DND-41 (cell line): ENCODE measurements around the gene NEUROD2.

Source experiments
- CTCF ChIP-seq: IDR thresholded peaks from 2 replicates; pipeline ENCODE4 v1.5.1; 2012; ENCODE audit warnings: borderline replicate concordance, low read length, moderate library complexity, mild to moderate bottlenecking; ENCODE audit not compliant: poor library complexity, severe bottlenecking; ENCODE audit errors: extremely low read depth
- EZH2 ChIP-seq: IDR thresholded peaks from 3 replicates; pipeline ENCODE4 v1.6.1; 2012; ENCODE audit warnings: borderline replicate concordance, low read depth, mild to moderate bottlenecking, moderate library complexity, low read length, inconsistent platforms; ENCODE audit not compliant: severe bottlenecking

DNA sequence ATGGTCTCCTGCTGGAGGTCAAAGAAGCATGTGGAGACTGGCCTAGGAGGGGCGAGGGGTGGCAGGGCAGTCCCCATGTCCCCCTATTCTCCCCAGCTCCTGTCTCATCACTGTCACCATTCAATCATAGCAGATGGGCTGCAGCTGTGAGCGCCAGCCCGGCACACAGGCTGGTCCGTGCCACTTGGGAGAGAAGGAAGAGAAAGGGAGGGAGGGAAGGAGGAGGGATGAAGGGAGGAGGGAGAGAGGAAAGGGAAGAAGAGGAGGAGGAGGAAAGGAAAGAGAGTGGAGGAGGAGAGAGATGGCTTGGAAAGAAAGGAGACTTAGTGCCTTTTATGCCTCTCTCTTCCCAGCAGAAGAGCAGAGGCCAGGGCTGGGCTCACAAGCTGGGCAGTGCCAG lies 12.4 kb downstream of the NEUROD2 start:
- no peak for TF ChIP-seq CTCF
- no peak for TF ChIP-seq EZH2
